HepG2 (cell line): ENCODE measurements around the gene VTN. TPM values are rescaled to one million over a fixed set of nuclear protein-coding genes. Genes with fewer than 3 reads are reported as not detected.

Source experiments
- ATAC-seq: fragments of 200-7000 bp; cut with Tn5 transposase; 3 replicates; pipeline ENCODE4 v1.9.1; 2020; ENCODE audit warnings: mild to moderate bottlenecking, moderate library complexity
- BruUV-seq: library from RNA; stranded (reverse); fragments of 400-500 nt; replicated peaks from 2 replicates; lab custom pipeline; 2021; lab: Mats Ljungman, UMichigan
- CTCF ChIA-PET: fragments of 300-600 bp; formaldehyde crosslinking; extraction: SDS; loops from one replicate; lab custom pipeline; 2021; ENCODE audit warnings: low total read pairs, inconsistent platforms, low intra/inter-chr PET ratio; lab: Yijun Ruan, JAX
- POLR2A ChIA-PET: fragments of 350-600 bp; sonication (Branson Sonifier 250); formaldehyde crosslinking; loops from one replicate; lab custom pipeline; 2020; ENCODE audit warnings: antibody characterized with exemption, inconsistent platforms; lab: Yijun Ruan, JAX
- DNase-seq: peaks from one replicate; pipeline ENCODE4 v3.0.0-alpha.2; 2015; ENCODE audit warnings: low spot score
- FAIRE-seq: peaks from 3 replicates; lab custom pipeline; 2011; peaks lifted over from hg19 to GRCh38; lab: Jason Lieb, UNC
- H2AFZ ChIP-seq: one replicate; pipeline ENCODE4 v1.6.1; 2011; ENCODE audit warnings: low read length, inconsistent platforms
- H3K27ac ChIP-seq: fragments of 300-600 bp; 3 replicates; pipeline ENCODE4 v1.8.0; 2011; ENCODE audit warnings: mixed run types, mild to moderate bottlenecking, mixed read lengths, low read length, inconsistent platforms; ENCODE audit not compliant: insufficient read depth; ENCODE audit errors: extremely low read length
- H3K27me3 ChIP-seq, 2 experiments: fragments of 200-600 bp in 1 of 2; 2 replicates in 1 of 2; 3 replicates in 1 of 2; pipeline versions ENCODE4 v1.6.0 to v1.8.0; 2011; ENCODE audit warnings: low read length in 2 of 2, mild to moderate bottlenecking in 2 of 2, moderate library complexity in 2 of 2, inconsistent platforms in 1 of 2; ENCODE audit not compliant: insufficient read depth in 2 of 2, control insufficient read depth in 1 of 2
- H3K36me3 ChIP-seq, 2 experiments: fragments of 200-600 bp in 1 of 2; replicated peaks in 1 of 2; 2 replicates in 1 of 2; 3 replicates in 1 of 2; pipeline versions ENCODE4 v1.5.1 to v1.8.0; 2011; ENCODE audit warnings: low read length in 2 of 2, inconsistent platforms in 1 of 2; ENCODE audit not compliant: insufficient read depth in 2 of 2, control insufficient read depth in 1 of 2
- H3K4me1 ChIP-seq: 2 replicates; pipeline ENCODE4 v1.5.1; 2012; ENCODE audit warnings: low read length, inconsistent platforms; ENCODE audit not compliant: insufficient read depth
- H3K4me2 ChIP-seq: 2 replicates; pipeline ENCODE4 v1.6.0; 2011; ENCODE audit warnings: low read depth, low read length, inconsistent platforms
- H3K4me3 ChIP-seq, 3 experiments: fragments of 200-600 bp in 1 of 3; sonication (generic), shearing (Covaris generic) in 1 of 3; replicated peaks in 1 of 3; 2 replicates each; pipeline ENCODE4 v1.5.1; 2011 to 2016; ENCODE audit warnings: low read length in 3 of 3, inconsistent platforms in 2 of 3, low read depth in 2 of 3, mild to moderate bottlenecking in 2 of 3, control low read depth in 1 of 3, mixed read lengths in 1 of 3; ENCODE audit not compliant: insufficient read depth in 1 of 3
- H3K79me2 ChIP-seq: one replicate; pipeline ENCODE4 v1.6.1; 2011; ENCODE audit warnings: low read length, inconsistent platforms; ENCODE audit not compliant: insufficient read depth
- H3K9ac ChIP-seq: 2 replicates; pipeline ENCODE4 v1.6.0; 2011; ENCODE audit warnings: mild to moderate bottlenecking, low read depth, low read length, inconsistent platforms; ENCODE audit not compliant: insufficient read depth
- H3K9me3 ChIP-seq: 2 replicates; pipeline ENCODE4 v1.5.1; 2012; ENCODE audit warnings: mild to moderate bottlenecking, low read length
- H4K20me1 ChIP-seq: 2 replicates; pipeline ENCODE4 v1.6.0; 2011; ENCODE audit warnings: inconsistent platforms, mild to moderate bottlenecking, low read length, moderate library complexity; ENCODE audit not compliant: insufficient read depth
- HMG20B ChIP-seq: conservative IDR thresholded peaks from 2 replicates; pipeline ENCODE4 v1.6.1; 2016; ENCODE audit warnings: missing genetic modification reagents, missing compliant biosample characterization
- MXD4 ChIP-seq: IDR thresholded peaks from 2 replicates; pipeline ENCODE4 v1.6.1; 2016; ENCODE audit warnings: mild to moderate bottlenecking, missing biosample characterization, missing genetic modification reagents
- NFE2L2 ChIP-seq: fragments of 150-350 bp; IDR thresholded peaks from 2 replicates; pipeline ENCODE4 v1.6.1; 2014; ENCODE audit warnings: low read length
- PHF21A ChIP-seq: sonication (generic); formaldehyde crosslinking; IDR thresholded peaks from 2 replicates; pipeline ENCODE4 v1.5.0; 2020; ENCODE audit warnings: mild to moderate bottlenecking, missing genetic modification reagents
- SIN3B ChIP-seq: fragments of 150-350 bp; IDR thresholded peaks from 2 replicates; pipeline ENCODE4 v1.6.1; 2014; ENCODE audit warnings: low read length
- SRSF9 ChIP-seq: fragments of 200-400 bp; formaldehyde crosslinking; IDR thresholded peaks from 2 replicates; pipeline ENCODE4 v1.6.1; 2018; ENCODE audit warnings: borderline replicate concordance, mild to moderate bottlenecking, low read depth, low read length; ENCODE audit not compliant: insufficient read depth, poor library complexity, severe bottlenecking
- ZKSCAN8 ChIP-seq: IDR thresholded peaks from 2 replicates; pipeline ENCODE4 v1.6.1; 2016; ENCODE audit warnings: borderline replicate concordance, missing genetic modification reagents, missing compliant biosample characterization
- ZNF160 ChIP-seq: sonication (generic); formaldehyde crosslinking; IDR thresholded peaks from 2 replicates; pipeline ENCODE4 v1.8.0; 2022; ENCODE audit warnings: mild to moderate bottlenecking, inconsistent platforms, missing genetic modification reagents
- ZNF224 ChIP-seq: sonication (generic); formaldehyde crosslinking; IDR thresholded peaks from 2 replicates; pipeline ENCODE4 v1.5.0; 2020; ENCODE audit warnings: mild to moderate bottlenecking, missing genetic modification reagents
- ZNF772 ChIP-seq: sonication (generic); formaldehyde crosslinking; IDR thresholded peaks from 2 replicates; pipeline ENCODE4 v1.5.0; 2020; ENCODE audit warnings: mild to moderate bottlenecking, missing genetic modification reagents
- WGBS: methylation state at CpG from one replicate; pipeline ENCODE4 v1.1.6; 2017; ENCODE audit warnings: low lambda C conversion rate; 5-methylcytosine and 5-hydroxymethylcytosine counted together
- in situ Hi-C: cut with HindIII; loops from 2 replicates; pipeline ENCODE4 v1.10.0; 2017; ENCODE audit warnings: low pct_unique_long_range_greater_than_20kb; ENCODE audit not compliant: extremely low pct_ligation_motif_present
- intact Hi-C: fragments of 100-400 bp; cut with micrococcal nuclease; formaldehyde crosslinking; loops from one replicate; pipeline ENCODE4 v1.10.0; 2022; ENCODE audit not compliant: unreplicated experiment
- polyA plus RNA-seq, 8 experiments: library from polyadenylated mRNA; depleted of rRNA in 3 of 8; stranded (reverse) in 7 of 8; unstranded in 1 of 8; fragments of >200 nt; fragmentation: Illumina TruSeq in 4 of 8; extraction: Trizol in 4 of 8; gene quantifications; 2 replicates each; pipeline versions ENCODE4 v1.2.1 to v1.2.3, GENCODE V29; 2011 to 2016; ENCODE audit warnings: low read depth in 4 of 8, missing spikeins in 1 of 8, mixed read lengths in 1 of 8; ENCODE audit not compliant: insufficient read depth in 1 of 8
- total RNA-seq, 5 experiments: library from RNA; depleted of rRNA; stranded (reverse); fragments of >200 nt; fragmentation: Illumina TruSeq; extraction: Trizol; gene quantifications; 2 replicates each; pipeline ENCODE4 v1.2.3, GENCODE V29; 2016; ENCODE audit warnings: low read depth in 1 of 5
- TF ChIP-seq, protein P1 (sequence below): sonication (generic); formaldehyde crosslinking; IDR thresholded peaks from 2 replicates; pipeline ENCODE4 v1.5.1; 2020; ENCODE audit warnings: mild to moderate bottlenecking, missing genetic modification reagents, borderline replicate concordance
- TF ChIP-seq, protein P2 (sequence below): sonication (generic); formaldehyde crosslinking; IDR thresholded peaks from 2 replicates; pipeline ENCODE4 v1.9.0; 2022; ENCODE audit warnings: low read depth, missing genetic modification reagents
- TF ChIP-seq, protein P3 (sequence below): sonication (generic); formaldehyde crosslinking; IDR thresholded peaks from 2 replicates; pipeline ENCODE4 v1.8.0; 2023; ENCODE audit warnings: mild to moderate bottlenecking, missing genetic modification reagents
- TF ChIP-seq, protein P4 (sequence below): sonication (generic); formaldehyde crosslinking; IDR thresholded peaks from 2 replicates; pipeline ENCODE4 v1.5.0; 2020; ENCODE audit warnings: mild to moderate bottlenecking, low read depth, missing genetic modification reagents, borderline replicate concordance

The VTN gene
- total and polyA plus RNA-seq, 2 of the 13 experiments (the other 11 are each of a cell fraction or from before 2014, with no cell fraction given): 108 to 131 TPM

DNA sequence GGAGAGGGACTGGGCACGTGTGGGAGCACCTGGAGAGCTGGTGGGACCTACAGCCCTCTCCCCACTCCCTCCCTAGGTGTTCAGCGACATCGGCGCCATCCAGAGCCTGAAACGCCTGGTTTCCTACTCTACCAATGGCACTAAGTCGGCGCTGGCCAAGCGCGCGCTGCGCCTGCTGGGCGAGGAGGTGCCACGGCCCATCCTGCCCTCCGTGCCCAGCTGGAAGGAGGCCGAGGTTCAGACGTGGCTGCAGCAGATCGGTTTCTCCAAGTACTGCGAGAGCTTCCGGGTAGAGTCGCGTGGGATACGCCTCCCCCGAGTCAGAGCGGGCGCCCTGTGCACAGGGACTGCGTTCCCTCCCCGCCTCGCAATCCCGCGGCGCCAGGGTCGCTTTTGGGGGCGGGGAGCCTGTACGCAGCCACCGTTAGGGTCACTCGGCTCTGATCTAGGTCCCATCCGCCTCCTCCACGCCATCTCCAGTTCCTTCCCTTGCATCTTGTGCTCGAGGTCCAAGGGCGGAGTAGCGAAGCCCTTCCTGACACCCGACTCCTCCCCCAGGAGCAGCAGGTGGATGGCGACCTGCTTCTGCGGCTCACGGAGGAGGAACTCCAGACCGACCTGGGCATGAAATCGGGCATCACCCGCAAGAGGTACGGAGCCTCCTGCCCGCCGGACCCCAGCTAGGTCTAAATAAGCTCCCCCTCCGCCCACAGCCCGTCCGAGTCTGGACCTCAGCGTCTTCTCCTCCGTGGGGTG, 14.4 kb upstream of the VTN start:
- no peak overlapping the region for H3K4me2 ChIP-seq
- WGBS: 86% methylated on average over 34 of the region's 56 CpGs
- H3K27ac ChIP-seq: no peak overlapping the region
- no peaks in the 10 kb centered on the region for H3K36me3 ChIP-seq
- no peaks in the 10 kb centered on the region for H3K27me3 ChIP-seq
- FAIRE-seq (no peak), DNase-seq (no peak), ATAC-seq (no peak)
- H4K20me1 ChIP-seq: no peaks in the 10 kb centered on the region
- intact Hi-C loops (no loop called here), in situ Hi-C loops (no loop called here)
- peaks cover 26% of the 10 kb centered on the region for H3K4me1 ChIP-seq
- ChIA-PET POLR2A (interaction anchor here (5.7 kb wide), 1 partner anchor 15 kb away, joined by 107 read pairs; the partner anchor contains the start of genes SARM1 and VTN), CTCF (no interaction called here)
- H3K79me2 ChIP-seq: no peaks in the 10 kb centered on the region
- no peak overlapping the region for H2AFZ ChIP-seq
- no peak for TF ChIP-seq NFE2L2
- TF ChIP-seq HMG20B (CRISPR knock-in tag): no peak
- no peak for TF ChIP-seq ZNF160 (CRISPR knock-in tag)
- TF ChIP-seq ZKSCAN8 (CRISPR knock-in tag): no peak
- no peak for TF ChIP-seq SIN3B
- TF ChIP-seq, protein P1, sequence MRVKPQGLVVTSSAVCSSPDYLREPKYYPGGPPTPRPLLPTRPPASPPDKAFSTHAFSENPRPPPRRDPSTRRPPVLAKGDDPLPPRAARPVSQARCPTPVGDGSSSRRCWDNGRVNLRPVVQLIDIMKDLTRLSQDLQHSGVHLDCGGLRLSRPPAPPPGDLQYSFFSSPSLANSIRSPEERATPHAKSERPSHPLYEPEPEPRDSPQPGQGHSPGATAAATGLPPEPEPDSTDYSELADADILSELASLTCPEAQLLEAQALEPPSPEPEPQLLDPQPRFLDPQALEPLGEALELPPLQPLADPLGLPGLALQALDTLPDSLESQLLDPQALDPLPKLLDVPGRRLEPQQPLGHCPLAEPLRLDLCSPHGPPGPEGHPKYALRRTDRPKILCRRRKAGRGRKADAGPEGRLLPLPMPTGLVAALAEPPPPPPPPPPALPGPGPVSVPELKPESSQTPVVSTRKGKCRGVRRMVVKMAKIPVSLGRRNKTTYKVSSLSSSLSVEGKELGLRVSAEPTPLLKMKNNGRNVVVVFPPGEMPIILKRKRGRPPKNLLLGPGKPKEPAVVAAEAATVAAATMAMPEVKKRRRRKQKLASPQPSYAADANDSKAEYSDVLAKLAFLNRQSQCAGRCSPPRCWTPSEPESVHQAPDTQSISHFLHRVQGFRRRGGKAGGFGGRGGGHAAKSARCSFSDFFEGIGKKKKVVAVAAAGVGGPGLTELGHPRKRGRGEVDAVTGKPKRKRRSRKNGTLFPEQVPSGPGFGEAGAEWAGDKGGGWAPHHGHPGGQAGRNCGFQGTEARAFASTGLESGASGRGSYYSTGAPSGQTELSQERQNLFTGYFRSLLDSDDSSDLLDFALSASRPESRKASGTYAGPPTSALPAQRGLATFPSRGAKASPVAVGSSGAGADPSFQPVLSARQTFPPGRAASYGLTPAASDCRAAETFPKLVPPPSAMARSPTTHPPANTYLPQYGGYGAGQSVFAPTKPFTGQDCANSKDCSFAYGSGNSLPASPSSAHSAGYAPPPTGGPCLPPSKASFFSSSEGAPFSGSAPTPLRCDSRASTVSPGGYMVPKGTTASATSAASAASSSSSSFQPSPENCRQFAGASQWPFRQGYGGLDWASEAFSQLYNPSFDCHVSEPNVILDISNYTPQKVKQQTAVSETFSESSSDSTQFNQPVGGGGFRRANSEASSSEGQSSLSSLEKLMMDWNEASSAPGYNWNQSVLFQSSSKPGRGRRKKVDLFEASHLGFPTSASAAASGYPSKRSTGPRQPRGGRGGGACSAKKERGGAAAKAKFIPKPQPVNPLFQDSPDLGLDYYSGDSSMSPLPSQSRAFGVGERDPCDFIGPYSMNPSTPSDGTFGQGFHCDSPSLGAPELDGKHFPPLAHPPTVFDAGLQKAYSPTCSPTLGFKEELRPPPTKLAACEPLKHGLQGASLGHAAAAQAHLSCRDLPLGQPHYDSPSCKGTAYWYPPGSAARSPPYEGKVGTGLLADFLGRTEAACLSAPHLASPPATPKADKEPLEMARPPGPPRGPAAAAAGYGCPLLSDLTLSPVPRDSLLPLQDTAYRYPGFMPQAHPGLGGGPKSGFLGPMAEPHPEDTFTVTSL (CRISPR knock-in tag): no peak
- no peak for TF ChIP-seq SRSF9
- TF ChIP-seq, protein P2, sequence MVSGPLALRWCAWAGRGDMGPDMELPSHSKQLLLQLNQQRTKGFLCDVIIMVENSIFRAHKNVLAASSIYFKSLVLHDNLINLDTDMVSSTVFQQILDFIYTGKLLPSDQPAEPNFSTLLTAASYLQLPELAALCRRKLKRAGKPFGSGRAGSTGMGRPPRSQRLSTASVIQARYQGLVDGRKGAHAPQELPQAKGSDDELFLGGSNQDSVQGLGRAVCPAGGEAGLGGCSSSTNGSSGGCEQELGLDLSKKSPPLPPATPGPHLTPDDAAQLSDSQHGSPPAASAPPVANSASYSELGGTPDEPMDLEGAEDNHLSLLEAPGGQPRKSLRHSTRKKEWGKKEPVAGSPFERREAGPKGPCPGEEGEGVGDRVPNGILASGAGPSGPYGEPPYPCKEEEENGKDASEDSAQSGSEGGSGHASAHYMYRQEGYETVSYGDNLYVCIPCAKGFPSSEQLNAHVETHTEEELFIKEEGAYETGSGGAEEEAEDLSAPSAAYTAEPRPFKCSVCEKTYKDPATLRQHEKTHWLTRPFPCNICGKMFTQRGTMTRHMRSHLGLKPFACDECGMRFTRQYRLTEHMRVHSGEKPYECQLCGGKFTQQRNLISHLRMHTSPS: no peak
- TF ChIP-seq MXD4: no peak
- TF ChIP-seq, protein P3, sequence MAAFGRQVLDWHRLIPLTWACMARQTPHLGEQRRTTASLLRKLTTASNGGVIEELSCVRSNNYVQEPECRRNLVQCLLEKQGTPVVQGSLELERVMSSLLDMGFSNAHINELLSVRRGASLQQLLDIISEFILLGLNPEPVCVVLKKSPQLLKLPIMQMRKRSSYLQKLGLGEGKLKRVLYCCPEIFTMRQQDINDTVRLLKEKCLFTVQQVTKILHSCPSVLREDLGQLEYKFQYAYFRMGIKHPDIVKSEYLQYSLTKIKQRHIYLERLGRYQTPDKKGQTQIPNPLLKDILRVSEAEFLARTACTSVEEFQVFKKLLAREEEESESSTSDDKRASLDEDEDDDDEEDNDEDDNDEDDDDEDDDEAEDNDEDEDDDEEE (CRISPR knock-in tag): no peak
- TF ChIP-seq, protein P4, sequence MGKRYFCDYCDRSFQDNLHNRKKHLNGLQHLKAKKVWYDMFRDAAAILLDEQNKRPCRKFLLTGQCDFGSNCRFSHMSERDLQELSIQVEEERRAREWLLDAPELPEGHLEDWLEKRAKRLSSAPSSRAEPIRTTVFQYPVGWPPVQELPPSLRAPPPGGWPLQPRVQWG (CRISPR knock-in tag): no peak
- no peak for TF ChIP-seq ZNF224
- no peak for TF ChIP-seq PHF21A (CRISPR knock-in tag)
- no peak for TF ChIP-seq ZNF772 (CRISPR knock-in tag)
- H3K9ac ChIP-seq: no peak overlapping the region
- no peak overlapping the region for H3K4me3 ChIP-seq
- BruUV-seq: no TSS peak
- no peaks in the 10 kb centered on the region for H3K9me3 ChIP-seq
